Measurements from ENCODE around the gene IDH3A.

Gene IDH3A

GRCh38 chr15:78149068-78149804 lies at the start of gene IDH3A:
Gene IDH3A, plus strand, starts transcription at chr15:78149362. Its CDS starts 42 bp downstream, at chr15:78149404.
- peak; percentile 86 for DNase-seq

GRCh38 chr15:78100886-78101285 lies 48.3 kb upstream of the IDH3A start:
- no peak for DNase-seq

GRCh38 chr15:78101423-78102105 lies 47.6 kb upstream of the IDH3A start:
- DNase-seq: no peak

GRCh38 chr15:78102211-78102610 lies 47.0 kb upstream of the IDH3A start:
- DNase-seq: no peak

- DNase-seq: no peak
These were observed 46.4 kb upstream of the IDH3A start for GRCh38 chr15:78102741-78103140.

- DNase-seq: no peak
These were observed 45.6 kb upstream of the IDH3A start for GRCh38 chr15:78103406-78104118.

GRCh38 chr15:78104119-78104479 lies 45.1 kb upstream of the IDH3A start:
- DNase-seq: no peak

GRCh38 chr15:78104566-78105475 lies 44.3 kb upstream of the IDH3A start:
- DNase-seq: no peak

- DNase-seq: no peak
These were observed 43.5 kb upstream of the IDH3A start for GRCh38 chr15:78105476-78106241.

GRCh38 chr15:78107471-78107870 lies 41.7 kb upstream of the IDH3A start:
- DNase-seq: no peak

GRCh38 chr15:78108300-78109084 lies 40.7 kb upstream of the IDH3A start:
- DNase-seq: peak; percentile 57

- no peak for DNase-seq
These were observed 40.0 kb upstream of the IDH3A start for GRCh38 chr15:78109156-78109555.

- no peak for DNase-seq
These were observed 39.1 kb upstream of the IDH3A start for GRCh38 chr15:78110096-78110495.

GRCh38 chr15:78110916-78111475 lies 38.2 kb upstream of the IDH3A start:
- DNase-seq: no peak

- DNase-seq: no peak
These were observed 37.4 kb upstream of the IDH3A start for GRCh38 chr15:78111788-78112187.

- DNase-seq: no peak
These were observed 36.6 kb upstream of the IDH3A start for GRCh38 chr15:78112551-78112950.

GRCh38 chr15:78120523-78120922 lies 28.6 kb upstream of the IDH3A start:
- DNase-seq: peak; percentile 93

- DNase-seq: no peak
These were observed 23.9 kb upstream of the IDH3A start for GRCh38 chr15:78125267-78125666.

GRCh38 chr15:78127882-78128281 lies 21.3 kb upstream of the IDH3A start:
- DNase-seq: no peak

- peak; percentile 7 for DNase-seq
These were observed 19.9 kb upstream of the IDH3A start for GRCh38 chr15:78129077-78129750.

Data from NCI-H524 treated with DMSO at 0.1 percent for 48 hours (cell line).